PC-3 (cell line): Measurements from ENCODE around the gene ZDHHC12. TPM values are rescaled to one million over a fixed set of nuclear protein-coding genes. Genes with fewer than 3 reads are reported as not detected.
A peak's percentile ranks its signal among the peaks of the same experiment; 100 is the strongest.

ENCODE experiments used
- ATAC-seq: fragments of 200-7000 bp; cut with Tn5 transposase; 2 replicates; pipeline ENCODE4 v1.9.1; 2020; ENCODE audit warnings: mild to moderate bottlenecking, moderate library complexity
- BruUV-seq: library from RNA; stranded (reverse); fragments of 400-500 nt; replicated peaks from 2 replicates; lab custom pipeline; 2021; lab: Mats Ljungman, UMichigan
- CTCF ChIA-PET: fragments of 300-600 bp; sonication (Branson Sonifier 250); formaldehyde crosslinking; loops from one replicate; lab custom pipeline; 2022; ENCODE audit warnings: antibody characterized with exemption; lab: Charles Lee
- POLR2A ChIA-PET: fragments of 300-600 bp; sonication (Branson Sonifier 250); formaldehyde crosslinking; loops from one replicate; lab custom pipeline; 2022; ENCODE audit warnings: antibody characterized with exemption; ENCODE audit not compliant: unreplicated experiment; lab: Charles Lee
- DNase-seq: peaks from one replicate; pipeline ENCODE4 v3.0.0-alpha.2; 2015
- H2AFZ ChIP-seq: fragments of 300-600 bp; sonication (generic); 2 replicates; pipeline ENCODE4 v1.6.0; 2016; ENCODE audit warnings: antibody characterized with exemption, low read length
- H3F3A ChIP-seq: fragments of 300-600 bp; sonication (generic); one replicate; pipeline ENCODE4 v1.6.0; 2017; ENCODE audit warnings: antibody characterized with exemption, low read length, control low read depth, mild to moderate bottlenecking; ENCODE audit not compliant: unreplicated experiment
- H3K27ac ChIP-seq: fragments of 300-600 bp; sonication (generic); 2 replicates; pipeline ENCODE4 v1.5.1; 2016; ENCODE audit warnings: mild to moderate bottlenecking, low read length
- H3K27me3 ChIP-seq: fragments of 300-600 bp; sonication (generic); 2 replicates; pipeline ENCODE4 v1.6.1; 2016; ENCODE audit warnings: low read length, mixed read lengths
- H3K36me3 ChIP-seq: fragments of 300-600 bp; sonication (generic); 2 replicates; pipeline ENCODE4 v1.6.1; 2016; ENCODE audit warnings: low read depth, mixed run types, low read length, mixed read lengths
- H3K4me1 ChIP-seq: fragments of 300-600 bp; sonication (generic); 2 replicates; pipeline ENCODE4 v1.5.1; 2016; ENCODE audit warnings: low read length; ENCODE audit not compliant: insufficient read depth
- H3K4me2 ChIP-seq: fragments of 300-600 bp; sonication (generic); 2 replicates; pipeline ENCODE4 v1.6.0; 2016; ENCODE audit warnings: low read length
- H3K4me3 ChIP-seq: fragments of 300-600 bp; sonication (generic); 2 replicates; pipeline ENCODE4 v1.5.1; 2016; ENCODE audit warnings: mild to moderate bottlenecking, low read length, mixed read lengths
- H3K79me2 ChIP-seq: fragments of 300-600 bp; sonication (generic); 2 replicates; pipeline ENCODE4 v1.6.1; 2017; ENCODE audit warnings: low read length, mixed read lengths
- H3K9ac ChIP-seq: fragments of 300-600 bp; sonication (generic); 2 replicates; pipeline ENCODE4 v1.6.0; 2016; ENCODE audit warnings: mild to moderate bottlenecking, low read length
- H3K9me2 ChIP-seq: fragments of 300-600 bp; sonication (generic); replicated peaks from 2 replicates; pipeline ENCODE4 v1.6.1; 2016; ENCODE audit warnings: mixed run types, low read length, mixed read lengths
- H3K9me3 ChIP-seq: fragments of 300-600 bp; sonication (generic); 2 replicates; pipeline ENCODE4 v1.6.1; 2016; ENCODE audit warnings: low read length, mixed read lengths
- H4K20me1 ChIP-seq: fragments of 300-600 bp; sonication (generic); 2 replicates; pipeline ENCODE4 v1.6.1; 2016; ENCODE audit warnings: low read length, mixed read lengths
- EZH2 ChIP-seq: fragments of 300-600 bp; sonication (generic); IDR thresholded peaks from one replicate; pipeline ENCODE4 v1.6.1; 2017; ENCODE audit warnings: antibody characterized with exemption, mild to moderate bottlenecking, low read length; ENCODE audit not compliant: unreplicated experiment
- EZH2phosphoT487 ChIP-seq: fragments of 300-600 bp; sonication (generic); IDR thresholded peaks from 2 replicates; pipeline ENCODE4 v1.6.1; 2018; ENCODE audit warnings: mild to moderate bottlenecking, antibody characterized with exemption, low read length, borderline replicate concordance
- intact Hi-C: fragments of 100-400 bp; cut with micrococcal nuclease; formaldehyde crosslinking; loops from 2 replicates; pipeline ENCODE4 v1.9.0; 2023
- total RNA-seq: library from RNA; depleted of rRNA; stranded (reverse); fragments of >200 nt; gene quantifications from 2 replicates; pipeline ENCODE4 v1.2.3, GENCODE V29; 2014
- TF ChIP-seq, protein P1 (sequence below): fragments of 300-600 bp; sonication (generic); conservative IDR thresholded peaks from 2 replicates; pipeline ENCODE4 v1.5.1; 2017; ENCODE audit warnings: antibody characterized with exemption, low read depth, mild to moderate bottlenecking, low read length

The ZDHHC12 gene
- total RNA-seq, 1 experiment from 2014 or later, result 86.1 TPM

GRCh38 chr9:128685636-128686489 lies 38.1 kb downstream of the ZDHHC12 start:
- H3K4me2 ChIP-seq, result peak overlapping the region; percentile 99
- peak overlapping the region; percentile 95; the same call in 1 of the 2 replicates for H3K27ac ChIP-seq
- no peaks in the 10 kb centered on the region for H3K9me2 ChIP-seq
- TF ChIP-seq EZH2, result no peak
- no peak for TF ChIP-seq EZH2phosphoT487
- TF ChIP-seq, protein P1, sequence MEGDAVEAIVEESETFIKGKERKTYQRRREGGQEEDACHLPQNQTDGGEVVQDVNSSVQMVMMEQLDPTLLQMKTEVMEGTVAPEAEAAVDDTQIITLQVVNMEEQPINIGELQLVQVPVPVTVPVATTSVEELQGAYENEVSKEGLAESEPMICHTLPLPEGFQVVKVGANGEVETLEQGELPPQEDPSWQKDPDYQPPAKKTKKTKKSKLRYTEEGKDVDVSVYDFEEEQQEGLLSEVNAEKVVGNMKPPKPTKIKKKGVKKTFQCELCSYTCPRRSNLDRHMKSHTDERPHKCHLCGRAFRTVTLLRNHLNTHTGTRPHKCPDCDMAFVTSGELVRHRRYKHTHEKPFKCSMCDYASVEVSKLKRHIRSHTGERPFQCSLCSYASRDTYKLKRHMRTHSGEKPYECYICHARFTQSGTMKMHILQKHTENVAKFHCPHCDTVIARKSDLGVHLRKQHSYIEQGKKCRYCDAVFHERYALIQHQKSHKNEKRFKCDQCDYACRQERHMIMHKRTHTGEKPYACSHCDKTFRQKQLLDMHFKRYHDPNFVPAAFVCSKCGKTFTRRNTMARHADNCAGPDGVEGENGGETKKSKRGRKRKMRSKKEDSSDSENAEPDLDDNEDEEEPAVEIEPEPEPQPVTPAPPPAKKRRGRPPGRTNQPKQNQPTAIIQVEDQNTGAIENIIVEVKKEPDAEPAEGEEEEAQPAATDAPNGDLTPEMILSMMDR, result no peak
- H3K4me1 ChIP-seq, result peaks cover 41% of the 10 kb centered on the region
- peak overlapping the region; percentile 98; the same call in 1 of the 2 replicates for H3K9ac ChIP-seq
- H3F3A ChIP-seq, result no peaks in the 10 kb centered on the region
- POLR2A ChIA-PET, result interaction anchor here (0.6 kb wide), 1 partner anchor 230 kb away, joined by 3 read pairs; no protein-coding TSS in a partner anchor
- DNase-seq (no peak), ATAC-seq (no peak)
- intact Hi-C loops, result loop anchor here (2.0 kb wide), 1 partner anchor 29 kb away; the partner anchor contains the start of gene DYNC2I2
- no peak overlapping the region for H2AFZ ChIP-seq
- peaks cover 5% of the 10 kb centered on the region; the same call in 1 of the 2 replicates for H3K36me3 ChIP-seq
- peak overlapping the region; percentile 92 for H3K4me3 ChIP-seq
- peaks cover 69% of the 10 kb centered on the region for H3K79me2 ChIP-seq
- peaks cover 8% of the 10 kb centered on the region for H4K20me1 ChIP-seq
- no peaks in the 10 kb centered on the region for H3K9me3 ChIP-seq
- no peaks in the 10 kb centered on the region for H3K27me3 ChIP-seq
- CTCF ChIA-PET, result no interaction called here
- BruUV-seq, result no TSS peak

GRCh38 chr9:128684325-128685199 lies 39.4 kb downstream of the ZDHHC12 start:
- peak; percentile 86 for DNase-seq
- H3F3A ChIP-seq, result no peaks in the 10 kb centered on the region
- peak overlapping the region; percentile 98 for H3K9ac ChIP-seq
- H3K36me3 ChIP-seq, result no peaks in the 10 kb centered on the region
- H3K27me3 ChIP-seq, result no peaks in the 10 kb centered on the region
- CTCF ChIA-PET, result interaction anchor here (0.5 to 0.9 kb wide), 4 partner anchors 17 to 49 kb away, joined by 3 read pairs; partner anchors contain the start of gene PKN3
- peak overlapping the region; percentile 95 for H3K27ac ChIP-seq
- no peaks in the 10 kb centered on the region for H3K9me2 ChIP-seq
- intact Hi-C loops, result loop anchor here (2.0 to 5.0 kb wide), 2 partner anchors 28 to 47 kb away; partner anchors contain the start of gene DYNC2I2
- no peaks in the 10 kb centered on the region for H4K20me1 ChIP-seq
- peak overlapping the region; percentile 99 for H3K4me2 ChIP-seq
- peak overlapping the region; percentile 72 for H2AFZ ChIP-seq
- no peaks in the 10 kb centered on the region for H3K9me3 ChIP-seq
- no TSS peak for BruUV-seq
- peak overlapping the region; percentile 92 for H3K4me3 ChIP-seq
- H3K79me2 ChIP-seq, result peaks cover 59% of the 10 kb centered on the region
- POLR2A ChIA-PET, result interaction anchor here (1.1 kb wide), 1 partner anchor 15 kb away, joined by 3 read pairs; no protein-coding TSS in a partner anchor
- H3K4me1 ChIP-seq, result peaks cover 41% of the 10 kb centered on the region
- peak; percentile 70 for ATAC-seq
- TF ChIP-seq EZH2phosphoT487 (no peak), EZH2 (no peak)
- TF ChIP-seq, protein P1, result no peak
